IPS-18c (cell line): ENCODE measurements around the gene LRRC74B.

Experiments
- H3K4me3 ChIP-seq: 2 replicates; pipeline ENCODE4 v1.7.0; 2013; ENCODE audit warnings: low read depth, mild to moderate bottlenecking, low read length, moderate library complexity; ENCODE audit not compliant: insufficient read depth
- H3K9me3 ChIP-seq: one replicate; pipeline ENCODE4 v1.6.1; 2013; ENCODE audit warnings: mild to moderate bottlenecking, low read length, moderate library complexity; ENCODE audit not compliant: control insufficient read depth, insufficient read depth

LRRC74B gene

DNA sequence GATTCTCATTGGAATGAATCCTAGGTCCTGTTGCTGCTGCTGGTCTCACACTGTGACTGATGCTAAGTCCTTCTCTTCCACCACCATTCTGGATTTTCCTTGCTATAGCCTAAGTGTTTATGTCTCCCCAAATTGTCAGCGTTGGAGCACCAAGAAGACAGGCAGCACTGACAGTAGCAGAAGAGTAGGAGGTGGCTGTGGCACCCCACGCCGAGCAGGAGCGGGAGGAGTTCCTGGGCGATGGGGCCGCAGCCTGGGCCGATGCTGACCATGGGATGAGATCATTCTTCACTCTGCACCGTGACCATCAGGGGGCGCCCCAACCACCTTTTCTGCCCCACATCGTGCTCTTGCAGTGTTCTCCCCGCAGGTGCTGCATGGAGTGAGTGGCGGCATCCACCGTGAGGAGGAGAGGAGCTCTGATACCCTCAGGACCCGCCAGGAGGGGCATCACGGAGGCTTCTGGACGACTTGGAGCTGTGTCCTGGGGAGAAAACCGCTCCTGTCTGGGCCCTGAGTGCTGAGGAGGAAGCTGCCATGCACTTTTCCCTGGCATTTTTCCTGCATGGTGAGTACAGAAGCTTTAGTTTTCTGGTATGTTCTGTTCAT is 57.0 kb downstream of the LRRC74B start:
- no peaks in the 10 kb centered on the region for H3K9me3 ChIP-seq
- no peak overlapping the region for H3K4me3 ChIP-seq

DNA sequence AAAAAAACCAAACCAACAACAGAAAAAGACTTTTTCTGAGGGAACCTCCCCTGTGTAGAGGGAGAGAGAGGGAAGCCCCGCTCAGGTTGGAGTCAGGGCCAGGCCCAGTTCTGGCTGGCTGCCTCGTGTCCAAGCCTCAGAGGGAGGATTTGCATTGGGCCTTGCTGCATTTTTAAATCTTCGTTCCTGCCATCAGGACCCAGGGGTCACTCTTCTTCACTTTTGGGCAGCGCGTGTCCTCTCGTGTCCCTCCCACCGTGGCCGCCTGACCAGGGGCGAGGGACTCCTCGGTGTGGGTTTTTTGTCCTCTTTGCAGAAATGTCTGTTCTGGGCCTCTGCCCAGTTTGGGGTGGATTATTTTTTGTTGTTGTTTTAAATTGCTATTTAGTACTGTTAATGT is 57.9 kb downstream of the LRRC74B start:
- Histone ChIP-seq H3K9me3 (no peaks in the 10 kb centered on the region), H3K4me3 (no peak overlapping the region)

DNA sequence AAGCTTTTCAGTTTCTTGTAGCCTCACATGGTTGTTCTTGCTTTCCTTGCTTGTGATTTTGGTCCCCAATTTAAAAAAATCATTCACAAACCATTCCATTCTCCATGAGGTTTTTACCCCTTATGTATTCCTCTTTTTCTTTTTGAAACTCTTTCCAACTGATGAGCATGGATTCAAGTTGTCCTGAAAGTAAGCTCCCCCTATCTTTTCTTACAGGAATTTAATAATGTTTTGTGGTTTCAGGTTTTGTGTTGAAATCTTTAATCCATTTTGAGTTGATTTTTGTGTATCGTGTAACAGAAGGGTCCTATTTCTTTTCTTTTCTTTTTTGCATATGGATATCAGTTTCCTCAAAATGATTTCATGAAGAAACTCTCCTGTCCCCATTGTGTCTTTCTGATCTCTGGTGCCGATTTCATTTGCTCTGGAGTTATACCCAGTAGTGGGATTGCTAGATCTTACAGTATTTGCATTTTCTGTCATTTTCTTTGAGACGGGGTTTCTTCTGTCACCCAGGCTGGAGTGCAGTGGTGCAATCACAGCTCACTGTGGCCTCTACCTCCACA is 58.5 kb downstream of the LRRC74B start:
- H3K4me3 ChIP-seq: no peak overlapping the region
- no peaks in the 10 kb centered on the region for H3K9me3 ChIP-seq

DNA sequence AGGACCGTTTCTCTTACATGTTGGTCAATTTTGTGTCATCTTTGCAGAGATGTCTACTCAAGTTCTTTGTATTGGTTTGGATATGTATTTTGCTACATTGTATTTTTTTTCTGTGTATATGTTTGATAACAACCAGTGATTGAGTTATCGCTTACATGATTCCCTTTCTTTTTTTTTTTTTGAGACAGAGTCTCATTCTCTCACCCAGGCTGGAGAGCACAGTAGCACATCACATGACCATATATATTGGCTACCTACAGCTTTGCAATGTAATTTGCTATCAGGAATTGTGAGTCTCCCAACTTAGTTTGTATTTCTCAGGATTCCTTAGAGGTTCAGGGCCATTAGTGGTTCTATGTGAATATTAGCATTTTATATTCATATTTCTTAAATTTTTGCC is 59.5 kb downstream of the LRRC74B start:
- Histone ChIP-seq H3K9me3 (no peaks in the 10 kb centered on the region), H3K4me3 (no peak overlapping the region)

DNA sequence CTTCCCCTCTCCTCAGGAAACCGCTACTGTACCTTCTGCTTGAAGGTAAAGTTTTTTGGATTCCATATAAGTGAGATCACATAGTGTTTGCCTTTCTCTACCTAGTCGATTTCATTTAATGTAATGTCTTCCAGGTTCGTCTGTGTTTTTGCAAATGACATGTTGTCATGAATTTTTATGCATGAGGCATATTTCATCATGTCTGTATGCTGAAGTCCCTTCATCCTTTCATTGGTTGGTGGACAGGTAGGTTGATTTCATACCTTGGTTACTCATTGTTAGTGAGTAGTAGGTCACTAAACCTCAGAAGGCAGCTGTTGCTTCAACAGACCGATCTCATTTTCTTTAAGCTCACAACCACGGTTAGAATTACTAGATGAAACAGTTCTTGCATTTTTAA is 60.3 kb downstream of the LRRC74B start:
- no peak overlapping the region for H3K4me3 ChIP-seq

DNA sequence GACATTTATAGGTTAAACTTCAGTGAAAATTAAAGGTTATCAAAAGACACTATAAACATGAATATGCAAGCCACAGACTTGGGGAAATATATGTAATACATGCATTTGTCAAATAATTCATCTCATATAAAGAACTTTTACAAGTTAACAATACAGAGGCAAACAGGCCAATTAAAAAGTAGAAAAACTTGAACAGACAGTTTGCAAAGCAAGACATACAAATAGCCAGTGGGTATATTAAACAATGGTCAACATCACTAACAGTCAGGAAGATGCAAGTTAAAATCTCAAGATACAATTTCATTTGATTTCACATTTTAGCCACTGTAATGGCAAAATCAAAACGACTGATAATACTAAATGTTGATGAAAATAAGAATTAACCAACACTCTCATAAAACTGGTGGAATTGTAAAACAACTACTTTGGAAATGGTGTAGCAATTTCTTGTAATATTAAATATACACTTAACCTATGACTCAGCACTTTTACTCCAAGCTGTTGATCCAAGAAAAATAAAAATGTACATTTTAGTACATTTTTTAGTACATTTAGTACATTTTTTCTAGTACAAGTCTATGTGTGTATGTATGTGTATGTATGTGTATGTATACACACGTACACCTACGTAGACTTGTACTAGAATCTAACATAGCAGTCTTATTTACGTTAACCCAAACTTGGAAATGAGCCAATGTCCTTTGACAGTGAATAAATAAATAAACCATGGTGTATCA is 62.8 kb downstream of the LRRC74B start:
- no peak overlapping the region for H3K4me3 ChIP-seq
- no peaks in the 10 kb centered on the region for H3K9me3 ChIP-seq

More for the DNA sequence above, 60.3 kb downstream of the LRRC74B start:
- H3K9me3 ChIP-seq: no peaks in the 10 kb centered on the region
